Measurements from ENCODE around the gene RPL23. TPM values are rescaled to one million over a fixed set of nuclear protein-coding genes. Genes with fewer than 3 reads are reported as not detected.

The RPL23 gene
- polyA plus RNA-seq, 1 donor from 2014 or later = 1,333 TPM

DNA sequence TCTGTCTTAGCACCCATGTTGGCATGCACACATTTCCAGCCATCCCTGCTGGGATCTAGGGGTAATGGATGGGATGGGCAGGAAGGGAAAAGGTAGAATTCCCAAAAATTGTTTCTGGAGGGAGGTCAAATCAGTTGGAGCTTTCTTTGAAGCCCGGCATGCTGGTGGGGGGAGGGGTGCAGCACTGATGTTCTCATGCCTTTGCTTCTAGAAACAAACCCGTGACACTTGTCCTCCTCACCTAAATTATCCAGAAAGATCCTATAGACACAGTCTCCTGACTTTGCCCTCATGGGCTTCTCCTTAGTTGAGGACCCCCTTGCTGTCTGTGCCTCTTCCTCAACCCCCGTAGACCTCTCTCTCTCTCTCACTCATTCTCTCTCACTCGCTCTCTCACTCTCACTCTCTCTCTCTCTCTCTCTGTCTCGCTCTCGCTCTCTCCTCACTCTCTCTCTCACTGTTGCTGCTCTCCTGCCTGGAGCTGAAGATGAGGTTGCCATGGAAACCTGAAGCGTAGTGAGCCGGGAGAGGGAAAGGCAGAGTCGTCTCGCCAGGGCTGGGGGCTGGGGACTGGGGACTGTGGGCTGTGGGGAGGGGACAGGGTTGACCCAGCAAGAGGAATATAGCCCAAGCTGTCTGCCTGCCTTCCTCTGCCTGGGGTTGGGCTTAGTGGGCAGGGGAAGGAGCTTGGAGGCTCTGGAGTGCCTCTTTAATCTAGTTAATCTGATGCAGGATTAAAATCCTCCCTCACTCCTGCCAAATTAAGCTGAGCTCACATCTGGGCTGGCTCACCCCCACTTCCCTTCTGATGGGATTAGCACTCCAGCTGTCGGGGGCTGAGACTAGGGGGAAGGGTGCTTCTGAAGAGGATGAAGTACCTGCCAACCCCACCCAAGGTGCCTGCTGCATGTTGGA, 32.5 kb upstream of the RPL23 start:
- no peaks in the 10 kb centered on the region for H3K27me3 ChIP-seq (ENCODE audit: insufficient read depth, low read depth, low read length)
- no peaks in the 10 kb centered on the region for H3K36me3 ChIP-seq (ENCODE audit: insufficient read depth, low read length)
- peak; percentile 94 for TF ChIP-seq EP300 (conservative IDR thresholded peaks at IDR 0.05; ENCODE audit: poor library complexity, severe bottlenecking)
- no peak for TF ChIP-seq EZH2 (IDR thresholded peaks at IDR 0.05; ENCODE audit: borderline replicate concordance, insufficient read depth, low read length, poor library complexity, severe bottlenecking)
- peak; percentile 88 for TF ChIP-seq MXI1 (conservative IDR thresholded peaks at IDR 0.05; ENCODE audit: poor library complexity, severe bottlenecking)
- peak; percentile 58 for TF ChIP-seq RAD21 (conservative IDR thresholded peaks at IDR 0.05)
- TF ChIP-seq POLR2AphosphoS5 (IDR thresholded peaks at IDR 0.05) = peak; percentile 91
- TF ChIP-seq TAF1 (IDR thresholded peaks at IDR 0.05; ENCODE audit: low read depth) = peak; percentile 64
- TF ChIP-seq, protein P1, sequence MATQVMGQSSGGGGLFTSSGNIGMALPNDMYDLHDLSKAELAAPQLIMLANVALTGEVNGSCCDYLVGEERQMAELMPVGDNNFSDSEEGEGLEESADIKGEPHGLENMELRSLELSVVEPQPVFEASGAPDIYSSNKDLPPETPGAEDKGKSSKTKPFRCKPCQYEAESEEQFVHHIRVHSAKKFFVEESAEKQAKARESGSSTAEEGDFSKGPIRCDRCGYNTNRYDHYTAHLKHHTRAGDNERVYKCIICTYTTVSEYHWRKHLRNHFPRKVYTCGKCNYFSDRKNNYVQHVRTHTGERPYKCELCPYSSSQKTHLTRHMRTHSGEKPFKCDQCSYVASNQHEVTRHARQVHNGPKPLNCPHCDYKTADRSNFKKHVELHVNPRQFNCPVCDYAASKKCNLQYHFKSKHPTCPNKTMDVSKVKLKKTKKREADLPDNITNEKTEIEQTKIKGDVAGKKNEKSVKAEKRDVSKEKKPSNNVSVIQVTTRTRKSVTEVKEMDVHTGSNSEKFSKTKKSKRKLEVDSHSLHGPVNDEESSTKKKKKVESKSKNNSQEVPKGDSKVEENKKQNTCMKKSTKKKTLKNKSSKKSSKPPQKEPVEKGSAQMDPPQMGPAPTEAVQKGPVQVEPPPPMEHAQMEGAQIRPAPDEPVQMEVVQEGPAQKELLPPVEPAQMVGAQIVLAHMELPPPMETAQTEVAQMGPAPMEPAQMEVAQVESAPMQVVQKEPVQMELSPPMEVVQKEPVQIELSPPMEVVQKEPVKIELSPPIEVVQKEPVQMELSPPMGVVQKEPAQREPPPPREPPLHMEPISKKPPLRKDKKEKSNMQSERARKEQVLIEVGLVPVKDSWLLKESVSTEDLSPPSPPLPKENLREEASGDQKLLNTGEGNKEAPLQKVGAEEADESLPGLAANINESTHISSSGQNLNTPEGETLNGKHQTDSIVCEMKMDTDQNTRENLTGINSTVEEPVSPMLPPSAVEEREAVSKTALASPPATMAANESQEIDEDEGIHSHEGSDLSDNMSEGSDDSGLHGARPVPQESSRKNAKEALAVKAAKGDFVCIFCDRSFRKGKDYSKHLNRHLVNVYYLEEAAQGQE (IDR thresholded peaks at IDR 0.05; ENCODE audit: borderline replicate concordance) = peak; percentile 95
- TF ChIP-seq SMC3 (conservative IDR thresholded peaks at IDR 0.05; ENCODE audit: poor library complexity) = peak; percentile 68
- TF ChIP-seq, protein P2, sequence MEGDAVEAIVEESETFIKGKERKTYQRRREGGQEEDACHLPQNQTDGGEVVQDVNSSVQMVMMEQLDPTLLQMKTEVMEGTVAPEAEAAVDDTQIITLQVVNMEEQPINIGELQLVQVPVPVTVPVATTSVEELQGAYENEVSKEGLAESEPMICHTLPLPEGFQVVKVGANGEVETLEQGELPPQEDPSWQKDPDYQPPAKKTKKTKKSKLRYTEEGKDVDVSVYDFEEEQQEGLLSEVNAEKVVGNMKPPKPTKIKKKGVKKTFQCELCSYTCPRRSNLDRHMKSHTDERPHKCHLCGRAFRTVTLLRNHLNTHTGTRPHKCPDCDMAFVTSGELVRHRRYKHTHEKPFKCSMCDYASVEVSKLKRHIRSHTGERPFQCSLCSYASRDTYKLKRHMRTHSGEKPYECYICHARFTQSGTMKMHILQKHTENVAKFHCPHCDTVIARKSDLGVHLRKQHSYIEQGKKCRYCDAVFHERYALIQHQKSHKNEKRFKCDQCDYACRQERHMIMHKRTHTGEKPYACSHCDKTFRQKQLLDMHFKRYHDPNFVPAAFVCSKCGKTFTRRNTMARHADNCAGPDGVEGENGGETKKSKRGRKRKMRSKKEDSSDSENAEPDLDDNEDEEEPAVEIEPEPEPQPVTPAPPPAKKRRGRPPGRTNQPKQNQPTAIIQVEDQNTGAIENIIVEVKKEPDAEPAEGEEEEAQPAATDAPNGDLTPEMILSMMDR (IDR thresholded peaks at IDR 0.05; ENCODE audit: poor library complexity, severe bottlenecking) = peak; percentile 51
- H3K79me2 ChIP-seq (replicated peaks; ENCODE audit: insufficient read depth, low read length) = peaks cover 59% of the 10 kb centered on the region
- peak overlapping the region; percentile 69 for H3K4me2 ChIP-seq (ENCODE audit: low read length)
- peak overlapping the region; percentile 97 for H3K27ac ChIP-seq (ENCODE audit: low read length)
- H4K20me1 ChIP-seq (ENCODE audit: insufficient read depth) = no peaks in the 10 kb centered on the region
- H2AFZ ChIP-seq (ENCODE audit: low read depth, low read length) = peak overlapping the region; percentile 3
- peak overlapping the region; percentile 71 for H3K9ac ChIP-seq (ENCODE audit: low read length)
- H3K9me3 ChIP-seq (ENCODE audit: low read length) = no peaks in the 10 kb centered on the region
- H3K4me3 ChIP-seq (ENCODE audit: low read length) = peak overlapping the region; percentile 62
- no peaks in the 10 kb centered on the region for H3K9me2 ChIP-seq (ENCODE audit: insufficient read depth, low read length)
- peaks cover 7% of the 10 kb centered on the region for H3F3A ChIP-seq (ENCODE audit: insufficient read depth, low read length, poor library complexity, severe bottlenecking)

DNA sequence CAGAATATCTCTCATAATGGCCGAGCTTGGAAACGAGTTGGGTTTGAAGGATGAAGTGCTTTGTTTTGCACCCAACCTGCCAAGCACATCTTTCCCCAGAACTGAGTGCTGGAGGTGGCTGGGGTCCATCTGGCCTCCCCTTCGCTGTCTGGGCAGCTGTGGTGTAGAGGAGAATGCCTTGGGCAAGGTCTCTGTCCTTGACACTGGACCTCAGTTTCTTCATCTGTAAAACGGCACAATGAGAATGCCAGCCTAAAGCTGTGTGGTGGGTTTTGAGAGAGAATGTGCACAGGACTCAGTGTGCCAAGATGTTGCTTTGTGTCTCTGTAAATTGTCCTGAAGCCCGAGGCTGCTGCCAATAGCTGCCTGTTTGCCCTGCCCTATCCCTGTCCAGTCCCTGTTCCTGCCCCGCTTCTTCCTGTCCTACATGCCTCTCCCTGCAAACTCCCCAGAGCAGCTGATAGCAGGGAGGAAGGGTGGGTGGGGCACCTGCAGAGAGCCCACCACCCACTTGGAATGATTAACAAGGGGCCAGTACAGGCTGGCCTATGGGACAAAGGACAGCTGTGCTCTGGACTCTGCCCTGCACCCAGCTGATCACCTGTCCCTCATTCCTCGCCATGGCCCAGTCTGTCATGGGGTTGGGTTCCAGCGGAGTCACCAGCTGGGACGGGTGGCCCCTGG, 31.7 kb upstream of the RPL23 start:
- H3K9ac ChIP-seq (ENCODE audit: low read length) = peak overlapping the region; percentile 71
- no peaks in the 10 kb centered on the region for H4K20me1 ChIP-seq (ENCODE audit: insufficient read depth)
- no peaks in the 10 kb centered on the region for H3K36me3 ChIP-seq (ENCODE audit: insufficient read depth, low read length)
- TF ChIP-seq EP300 (conservative IDR thresholded peaks at IDR 0.05; ENCODE audit: poor library complexity, severe bottlenecking) (no peak), SMC3 (conservative IDR thresholded peaks at IDR 0.05; ENCODE audit: poor library complexity) (no peak), MXI1 (conservative IDR thresholded peaks at IDR 0.05; ENCODE audit: poor library complexity, severe bottlenecking) (no peak), RAD21 (conservative IDR thresholded peaks at IDR 0.05) (no peak), TAF1 (IDR thresholded peaks at IDR 0.05; ENCODE audit: low read depth) (no peak), EZH2 (IDR thresholded peaks at IDR 0.05; ENCODE audit: borderline replicate concordance, insufficient read depth, low read length, poor library complexity, severe bottlenecking) (no peak), POLR2AphosphoS5 (IDR thresholded peaks at IDR 0.05) (no peak)
- TF ChIP-seq, protein P1 (IDR thresholded peaks at IDR 0.05; ENCODE audit: borderline replicate concordance) = no peak
- TF ChIP-seq, protein P2 (IDR thresholded peaks at IDR 0.05; ENCODE audit: poor library complexity, severe bottlenecking) = no peak
- peaks cover 7% of the 10 kb centered on the region for H3F3A ChIP-seq (ENCODE audit: insufficient read depth, low read length, poor library complexity, severe bottlenecking)
- H3K27ac ChIP-seq (ENCODE audit: low read length) = peak overlapping the region; percentile 97
- peak overlapping the region; percentile 62 for H3K4me3 ChIP-seq (ENCODE audit: low read length)
- H3K4me2 ChIP-seq (ENCODE audit: low read length) = peak overlapping the region; percentile 69
- H3K27me3 ChIP-seq (ENCODE audit: insufficient read depth, low read depth, low read length) = no peaks in the 10 kb centered on the region
- H3K79me2 ChIP-seq (replicated peaks; ENCODE audit: insufficient read depth, low read length) = peaks cover 63% of the 10 kb centered on the region
- no peaks in the 10 kb centered on the region for H3K9me2 ChIP-seq (ENCODE audit: insufficient read depth, low read length)
- peak overlapping the region; percentile 3 for H2AFZ ChIP-seq (ENCODE audit: low read depth, low read length)
- no peaks in the 10 kb centered on the region for H3K9me3 ChIP-seq (ENCODE audit: low read length)

Measured in neural cell (in vitro differentiated cells).